Measurements from ENCODE around the gene SUOX. TPM values are rescaled to one million over a fixed set of nuclear protein-coding genes. Genes with fewer than 3 reads are reported as not detected.

Gene SUOX
- total and polyA plus RNA-seq, 4 donors: 17.3 to 39.3 (median 33.0) TPM

DNA sequence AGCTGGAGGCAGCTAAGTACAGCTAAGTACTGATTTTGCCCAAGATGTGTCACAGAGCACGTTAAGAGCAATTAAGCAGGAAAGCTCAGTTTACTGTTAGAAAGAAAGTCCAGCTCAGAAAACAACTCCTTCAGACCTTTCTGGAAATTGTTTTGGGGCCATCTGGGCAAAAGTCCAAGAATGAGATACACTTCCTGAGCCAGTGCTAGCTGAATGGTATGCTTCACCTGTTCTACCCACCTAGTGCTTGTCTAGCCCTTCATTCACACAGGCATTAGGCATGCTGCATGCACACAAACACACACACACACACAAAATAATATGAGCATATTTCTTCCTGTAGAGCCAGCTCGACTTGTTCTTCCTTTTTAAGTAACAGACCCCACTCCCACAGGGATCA, 17.1 kb downstream of the SUOX start:
- no peaks in the 10 kb centered on the region for H3K36me3 ChIP-seq (ENCODE audit: control insufficient read depth in 4 of 4, insufficient read depth in 3 of 4, low read depth in 1 of 4, low read length in 3 of 4)
- 70% methylated on average over 2 of the region's 2 CpGs for WGBS
- no peaks in the 10 kb centered on the region for H3K27me3 ChIP-seq (ENCODE audit: control insufficient read depth in 4 of 4, insufficient read depth in 4 of 4, low read length in 3 of 4)
- DNase-seq (ENCODE audit: low spot score): no peak
- H3K9ac ChIP-seq (ENCODE audit: low read depth in 1 of 2, low read length in 2 of 2): peak overlapping the region in 1 of 2 donors; percentile 3
- H3K4me1 ChIP-seq (ENCODE audit: control insufficient read depth in 4 of 4, insufficient read depth in 4 of 4, low read length in 3 of 4): peaks cover 0 to 14% (median 3%) of the 10 kb centered on the region in 4 donors
- no peak overlapping the region for H3K27ac ChIP-seq (ENCODE audit: low read depth in 1 of 2, low read length in 2 of 2)
- H3K9me3 ChIP-seq (ENCODE audit: control insufficient read depth in 4 of 4, low read length in 3 of 4): no peaks in the 10 kb centered on the region
- no peak overlapping the region for H3K4me3 ChIP-seq (ENCODE audit: low read depth in 1 of 3, low read length in 3 of 3)
- TF ChIP-seq JUND (IDR thresholded peaks at IDR 0.05): no peak
- TF ChIP-seq FOXA2 (IDR thresholded peaks at IDR 0.05): no peak
- TF ChIP-seq, protein P1, sequence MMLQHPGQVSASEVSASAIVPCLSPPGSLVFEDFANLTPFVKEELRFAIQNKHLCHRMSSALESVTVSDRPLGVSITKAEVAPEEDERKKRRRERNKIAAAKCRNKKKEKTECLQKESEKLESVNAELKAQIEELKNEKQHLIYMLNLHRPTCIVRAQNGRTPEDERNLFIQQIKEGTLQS (IDR thresholded peaks at IDR 0.05): no peak
- TF ChIP-seq RAD21 (IDR thresholded peaks at IDR 0.05): no peak
- TF ChIP-seq, protein P2, sequence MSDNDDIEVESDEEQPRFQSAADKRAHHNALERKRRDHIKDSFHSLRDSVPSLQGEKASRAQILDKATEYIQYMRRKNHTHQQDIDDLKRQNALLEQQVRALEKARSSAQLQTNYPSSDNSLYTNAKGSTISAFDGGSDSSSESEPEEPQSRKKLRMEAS (IDR thresholded peaks at IDR 0.05): no peak
- no peak for TF ChIP-seq NR2F2 (IDR thresholded peaks at IDR 0.05)
- TF ChIP-seq FOXA1 (IDR thresholded peaks at IDR 0.05): no peak
- no peak for TF ChIP-seq HNF4G (IDR thresholded peaks at IDR 0.05)
- TF ChIP-seq, protein P3, sequence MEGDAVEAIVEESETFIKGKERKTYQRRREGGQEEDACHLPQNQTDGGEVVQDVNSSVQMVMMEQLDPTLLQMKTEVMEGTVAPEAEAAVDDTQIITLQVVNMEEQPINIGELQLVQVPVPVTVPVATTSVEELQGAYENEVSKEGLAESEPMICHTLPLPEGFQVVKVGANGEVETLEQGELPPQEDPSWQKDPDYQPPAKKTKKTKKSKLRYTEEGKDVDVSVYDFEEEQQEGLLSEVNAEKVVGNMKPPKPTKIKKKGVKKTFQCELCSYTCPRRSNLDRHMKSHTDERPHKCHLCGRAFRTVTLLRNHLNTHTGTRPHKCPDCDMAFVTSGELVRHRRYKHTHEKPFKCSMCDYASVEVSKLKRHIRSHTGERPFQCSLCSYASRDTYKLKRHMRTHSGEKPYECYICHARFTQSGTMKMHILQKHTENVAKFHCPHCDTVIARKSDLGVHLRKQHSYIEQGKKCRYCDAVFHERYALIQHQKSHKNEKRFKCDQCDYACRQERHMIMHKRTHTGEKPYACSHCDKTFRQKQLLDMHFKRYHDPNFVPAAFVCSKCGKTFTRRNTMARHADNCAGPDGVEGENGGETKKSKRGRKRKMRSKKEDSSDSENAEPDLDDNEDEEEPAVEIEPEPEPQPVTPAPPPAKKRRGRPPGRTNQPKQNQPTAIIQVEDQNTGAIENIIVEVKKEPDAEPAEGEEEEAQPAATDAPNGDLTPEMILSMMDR (IDR thresholded peaks at IDR 0.05; ENCODE audit: low read depth, low read length, missing input control): no peak
- no peak for TF ChIP-seq TAF1 (conservative IDR thresholded peaks at IDR 0.05)

DNA sequence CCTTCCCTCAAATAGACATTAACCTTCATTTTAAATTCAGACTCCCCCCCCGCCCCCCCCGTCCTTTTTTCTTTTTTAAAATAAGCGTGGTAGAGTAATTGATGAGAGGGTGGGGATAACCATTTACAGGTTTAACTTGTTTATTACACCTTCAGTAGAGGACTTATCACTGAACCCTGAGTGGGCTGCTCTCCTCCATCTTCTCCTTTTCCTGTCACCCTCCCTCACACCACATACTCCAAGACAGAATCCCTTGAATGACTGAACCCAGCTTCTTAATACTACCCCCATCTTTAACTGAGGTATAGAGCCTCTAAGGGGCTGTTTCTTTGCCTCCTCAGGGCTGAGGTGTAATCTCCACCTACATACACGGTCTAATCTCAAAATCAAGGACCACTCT, 20.1 kb downstream of the SUOX start:
- Histone ChIP-seq H3K36me3 (ENCODE audit: control insufficient read depth in 4 of 4, insufficient read depth in 3 of 4, low read depth in 1 of 4, low read length in 3 of 4) (no peaks in the 10 kb centered on the region), H3K9me3 (ENCODE audit: control insufficient read depth in 4 of 4, low read length in 3 of 4) (no peaks in the 10 kb centered on the region), H3K9ac (ENCODE audit: low read depth in 1 of 2, low read length in 2 of 2) (no peak overlapping the region), H3K4me3 (ENCODE audit: low read depth in 1 of 3, low read length in 3 of 3) (no peak overlapping the region), H3K27ac (ENCODE audit: low read depth in 1 of 2, low read length in 2 of 2) (no peak overlapping the region), H3K27me3 (ENCODE audit: control insufficient read depth in 4 of 4, insufficient read depth in 4 of 4, low read length in 3 of 4) (no peaks in the 10 kb centered on the region), H3K4me1 (ENCODE audit: control insufficient read depth in 4 of 4, insufficient read depth in 4 of 4, low read length in 3 of 4) (peaks cover 0 to 9% (median 3%) of the 10 kb centered on the region in 4 donors)
- TF ChIP-seq TAF1 (conservative IDR thresholded peaks at IDR 0.05): no peak
- TF ChIP-seq NR2F2 (IDR thresholded peaks at IDR 0.05): no peak
- no peak for TF ChIP-seq ZBTB33 (IDR thresholded peaks at IDR 0.05)
- TF ChIP-seq EGR1 (IDR thresholded peaks at IDR 0.05; ENCODE audit: low read depth in 2 of 2): no peak
- TF ChIP-seq GABPA (IDR thresholded peaks at IDR 0.05 in 1 of 2, conservative IDR thresholded peaks at IDR 0.05 in 1 of 2): no peak
- TF ChIP-seq HNF4A (conservative IDR thresholded peaks at IDR 0.05): no peak
- TF ChIP-seq REST (IDR thresholded peaks at IDR 0.05): no peak
- no peak for TF ChIP-seq FOXA1 (IDR thresholded peaks at IDR 0.05)
- TF ChIP-seq, protein P3 (IDR thresholded peaks at IDR 0.05; ENCODE audit: low read depth, low read length, missing input control): no peak
- TF ChIP-seq SP1 (IDR thresholded peaks at IDR 0.05): no peak
- TF ChIP-seq HNF4G (IDR thresholded peaks at IDR 0.05): no peak
- no peak for TF ChIP-seq YY1 (IDR thresholded peaks at IDR 0.05)
- TF ChIP-seq RXRA (IDR thresholded peaks at IDR 0.05): no peak
- TF ChIP-seq, protein P1 (IDR thresholded peaks at IDR 0.05): no peak
- no peak for TF ChIP-seq RAD21 (IDR thresholded peaks at IDR 0.05)
- TF ChIP-seq FOXA2 (IDR thresholded peaks at IDR 0.05): no peak
- no peak for TF ChIP-seq JUND (IDR thresholded peaks at IDR 0.05)
- TF ChIP-seq, protein P2 (IDR thresholded peaks at IDR 0.05): no peak
- no peak for DNase-seq (ENCODE audit: low spot score)
- whole genome bisulfite sequencing: 92% methylated on average over 4 of the region's 4 CpGs

Data from liver (tissue), 9 donors.